B cell (primary cell): ENCODE measurements around the gene SLC34A2. TPM values are rescaled to one million over a fixed set of nuclear protein-coding genes. Genes with fewer than 3 reads are reported as not detected.
A peak's percentile ranks its signal among the peaks of the same experiment; 100 is the strongest.

Source experiments
- ATAC-seq: fragments of 200-7000 bp; cut with Tn5 transposase; one replicate; pipeline ENCODE4 v1.10.0; 2021; ENCODE audit warnings: low read depth, mild to moderate bottlenecking, moderate number of reproducible peaks, moderate library complexity
- CTCF ChIA-PET: fragments of 350-600 bp; sonication (Branson Sonifier 250); formaldehyde crosslinking; loops from one replicate; lab custom pipeline; 2021; ENCODE audit warnings: antibody characterized with exemption, inconsistent platforms; lab: Charles Lee
- POLR2A ChIA-PET: fragments of 350-600 bp; sonication (Branson Sonifier 250); formaldehyde crosslinking; loops from one replicate; lab custom pipeline; 2021; ENCODE audit warnings: antibody characterized with exemption; lab: Charles Lee
- DNase-seq: peaks from one replicate; pipeline ENCODE4 v3.0.0; 2013
- H2AFZ ChIP-seq: 2 replicates; pipeline ENCODE4 v1.6.1; 2012; ENCODE audit warnings: mild to moderate bottlenecking, low read depth, low read length; ENCODE audit not compliant: insufficient read depth, poor library complexity, severe bottlenecking
- H3K27ac ChIP-seq, 2 donors: 1 replicate in 1 of 2; 2 replicates in 1 of 2; pipeline ENCODE4 v1.5.1; 2012 to 2013; ENCODE audit warnings: low read length in 2 of 2, mild to moderate bottlenecking in 2 of 2, moderate library complexity in 1 of 2
- H3K27me3 ChIP-seq, 4 experiments: fragments of 200-600 bp in 1 of 4; sonication (generic) in 1 of 4; replicated peaks in 1 of 4; 1 replicate in 2 of 4; 2 replicates in 2 of 4; pipeline versions ENCODE4 v1.6.1 to v1.7.0; 2013 to 2016; ENCODE audit warnings: low read length in 3 of 4, mild to moderate bottlenecking in 2 of 4, mixed read lengths in 1 of 4, moderate library complexity in 1 of 4; ENCODE audit not compliant: insufficient read depth in 4 of 4, control insufficient read depth in 3 of 4; ENCODE audit errors: control extremely low read depth in 1 of 4
- H3K36me3 ChIP-seq, 2 experiments: replicated peaks in 1 of 2; 1 replicate in 1 of 2; 2 replicates in 1 of 2; pipeline versions ENCODE4 v1.6.1 to v1.7.1; 2013; ENCODE audit warnings: low read length in 1 of 2; ENCODE audit not compliant: insufficient read depth in 2 of 2, control insufficient read depth in 1 of 2; ENCODE audit errors: control extremely low read depth in 1 of 2, extremely low read depth in 1 of 2
- H3K4me1 ChIP-seq, 2 donors: fragments of 200-600 bp in 1 of 2; sonication (generic) in 1 of 2; 1 replicate in 1 of 2; 2 replicates in 1 of 2; pipeline versions ENCODE4 v1.5.1 to v1.6.1; 2013 to 2017; ENCODE audit warnings: low read length in 2 of 2; ENCODE audit not compliant: control insufficient read depth in 2 of 2, insufficient read depth in 2 of 2
- H3K4me2 ChIP-seq: replicated peaks from 2 replicates; pipeline ENCODE3; 2012; ENCODE audit warnings: mild to moderate bottlenecking, low read depth, low read length; ENCODE audit not compliant: poor library complexity, severe bottlenecking
- H3K4me3 ChIP-seq, 5 experiments: fragments of 200-600 bp in 1 of 5; sonication (generic) in 1 of 5; 1 replicate in 3 of 5; 2 replicates in 2 of 5; pipeline versions ENCODE4 v1.5.1 to v1.7.0; 2011 to 2016; ENCODE audit warnings: low read length in 4 of 5, mild to moderate bottlenecking in 4 of 5, low read depth in 2 of 5, control low read depth in 1 of 5, moderate library complexity in 1 of 5; ENCODE audit not compliant: insufficient read depth in 1 of 5; ENCODE audit errors: control extremely low read depth in 1 of 5, extremely low read depth in 1 of 5
- H3K79me2 ChIP-seq: fragments of 200-600 bp; sonication (generic); one replicate; pipeline ENCODE4 v1.6.0; 2016; ENCODE audit warnings: low read length; ENCODE audit not compliant: control insufficient read depth, insufficient read depth
- H3K9ac ChIP-seq: fragments of 200-600 bp; sonication (generic); 2 replicates; pipeline ENCODE4 v1.6.1; 2017; ENCODE audit warnings: mild to moderate bottlenecking, low read length, moderate library complexity
- H3K9me3 ChIP-seq, 3 donors: one replicate each; pipeline versions ENCODE4 v1.6.1 to v1.7.1; 2013; ENCODE audit warnings: low read length in 2 of 3; ENCODE audit not compliant: control insufficient read depth in 2 of 3, insufficient read depth in 1 of 3; ENCODE audit errors: control extremely low read depth in 1 of 3
- H4K20me1 ChIP-seq: 2 replicates; pipeline ENCODE4 v1.6.0; 2012; ENCODE audit warnings: mild to moderate bottlenecking, low read length; ENCODE audit not compliant: insufficient read depth, control insufficient read depth, poor library complexity, severe bottlenecking
- H3K27ac Mint-ChIP-seq: one replicate; pipeline ENCODE4 v1.8.0; 2021; ENCODE audit warnings: mixed read lengths
- H3K27me3 Mint-ChIP-seq: one replicate; pipeline ENCODE4 v1.8.0; 2021; ENCODE audit warnings: mixed read lengths
- H3K4me1 Mint-ChIP-seq: one replicate; pipeline ENCODE4 v1.8.0; 2021; ENCODE audit warnings: mixed read lengths
- H3K4me3 Mint-ChIP-seq: one replicate; pipeline ENCODE4 v1.8.0; 2021; ENCODE audit warnings: mixed read lengths
- H3K9me3 Mint-ChIP-seq: one replicate; pipeline ENCODE4 v1.8.0; 2022; ENCODE audit warnings: mixed read lengths; ENCODE audit not compliant: insufficient read depth
- EZH2 ChIP-seq: IDR thresholded peaks from 2 replicates; pipeline ENCODE4 v1.6.1; 2012; ENCODE audit warnings: borderline replicate concordance, low read depth, mild to moderate bottlenecking, moderate library complexity, low read length; ENCODE audit not compliant: insufficient read depth, poor library complexity, severe bottlenecking
- WGBS: methylation state at CpG from one replicate; pipeline ENCODE4 v1.1.5; 2013; ENCODE audit warnings: missing lambda C conversion rate; ENCODE audit not compliant: insufficient coverage; 5-methylcytosine and 5-hydroxymethylcytosine counted together
- intact Hi-C: fragments of 100-400 bp; cut with micrococcal nuclease; formaldehyde crosslinking; loops from one replicate; pipeline ENCODE4 v1.10.0; 2022
- polyA minus RNA-seq: library from RNA; depleted of rRNA, polyadenylated mRNA; stranded (reverse); fragments of >200 nt; gene quantifications from 2 replicates; pipeline ENCODE4 v1.2.3, GENCODE V29; 2012
- polyA plus RNA-seq: library from polyadenylated mRNA; depleted of rRNA; stranded (reverse); fragments of >200 nt; gene quantifications from 2 replicates; pipeline ENCODE4 v1.2.3, GENCODE V29; 2012
- total RNA-seq, 2 donors: library from RNA; stranded (reverse); fragments of 120-200 nt in 1 of 2; gene quantifications; 1 replicate in 1 of 2; 2 replicates in 1 of 2; pipeline versions ENCODE4 v1.2.3 to v1.2.4, GENCODE V29; 2013 to 2022
- TF ChIP-seq, protein P1 (sequence below): fragments of 200-600 bp; IDR thresholded peaks from one replicate; pipeline ENCODE4 v1.8.0; 2022; ENCODE audit warnings: antibody characterized with exemption, mild to moderate bottlenecking

SLC34A2 gene
- not detected in 2 replicates for total RNA-seq
- not detected for total RNA-seq (2013)
- not detected in 2 replicates for polyA plus RNA-seq
- not detected in 2 replicates for polyA minus RNA-seq

DNA sequence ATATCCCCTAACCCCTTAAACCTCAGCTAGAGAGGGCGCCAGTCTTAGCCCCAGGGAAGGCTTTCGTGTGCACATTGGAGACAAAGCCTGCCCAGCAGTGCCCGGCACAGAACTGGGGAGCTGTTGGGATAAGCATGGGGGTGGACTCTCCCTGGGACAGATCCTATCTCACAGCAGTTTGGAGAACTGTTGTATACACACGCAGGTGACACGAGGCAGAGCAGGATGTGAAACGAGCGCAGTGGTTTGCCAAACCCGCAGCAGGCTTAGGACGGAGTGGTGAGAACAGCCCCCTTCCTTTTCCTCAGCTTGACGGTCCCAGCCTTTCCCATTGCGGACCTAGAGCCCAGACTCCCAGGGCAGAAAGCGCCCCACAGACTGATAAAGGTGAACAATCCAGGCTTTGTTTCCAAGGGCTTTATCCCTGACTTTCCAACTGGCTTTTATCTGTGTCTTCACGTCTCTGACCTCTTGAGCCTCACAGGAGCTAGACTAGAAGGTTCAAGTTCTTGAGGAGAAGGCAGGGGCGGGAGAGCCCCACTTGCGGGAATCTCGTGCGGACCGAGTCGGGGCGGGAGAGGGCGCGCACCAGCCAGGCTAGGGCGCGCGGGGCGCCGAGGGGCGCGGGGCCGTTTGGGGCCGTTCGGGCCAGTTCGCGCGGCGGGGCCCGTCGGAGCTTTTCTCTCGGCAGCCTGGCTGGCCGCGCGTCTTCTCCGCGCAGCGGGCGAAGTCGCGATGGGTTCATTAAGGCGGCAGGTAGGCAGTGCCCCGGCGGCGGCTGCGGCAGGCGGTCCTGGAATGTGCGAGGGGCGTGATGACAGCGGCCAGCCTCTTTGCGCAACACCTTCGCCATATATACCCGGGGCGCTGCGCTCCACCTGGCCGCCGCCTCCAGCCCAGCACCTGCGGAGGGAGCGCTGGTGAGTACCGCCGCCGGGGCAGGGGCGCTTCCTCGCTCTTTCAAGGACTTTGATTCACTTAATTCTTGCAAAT, at the start of gene SLC34A2:
Gene SLC34A2 (plus strand): TSS at position 881 of the 993 bp plus-strand sequence. CDS start 6,650 bp downstream, outside the sequence.
- Histone ChIP-seq H3K27me3 (peaks cover 0 to 31% (median 1%) of the 10 kb centered on the region in 4 experiments), H3K36me3 (no peaks in the 10 kb centered on the region), H3K4me3 (no peak within 1 kb of the TSS), H3K79me2 (no peaks in the 10 kb centered on the region), H2AFZ (peak within 1 kb of the TSS; percentile 10), H3K27ac (no peak within 1 kb of the TSS), H3K9me3 (no peaks in the 10 kb centered on the region), H3K4me2 (peak within 1 kb of the TSS; percentile 15), H4K20me1 (no peaks in the 10 kb centered on the region), H3K4me1 (peaks cover 0 to 3% of the 10 kb centered on the region in 2 donors), H3K9ac (no peak within 1 kb of the TSS)
- ATAC-seq (no peak), DNase-seq (no peak)
- CTCF ChIA-PET: no interaction called here
- peaks cover 6% of the 10 kb centered on the region for H3K4me1 Mint-ChIP-seq
- H3K27me3 Mint-ChIP-seq: peaks cover 37% of the 10 kb centered on the region
- WGBS: 8% methylated on average over 68 of the region's 71 CpGs
- POLR2A ChIA-PET: no interaction called here
- H3K9me3 Mint-ChIP-seq: no peaks in the 10 kb centered on the region
- no peak for TF ChIP-seq EZH2
- TF ChIP-seq, protein P1, sequence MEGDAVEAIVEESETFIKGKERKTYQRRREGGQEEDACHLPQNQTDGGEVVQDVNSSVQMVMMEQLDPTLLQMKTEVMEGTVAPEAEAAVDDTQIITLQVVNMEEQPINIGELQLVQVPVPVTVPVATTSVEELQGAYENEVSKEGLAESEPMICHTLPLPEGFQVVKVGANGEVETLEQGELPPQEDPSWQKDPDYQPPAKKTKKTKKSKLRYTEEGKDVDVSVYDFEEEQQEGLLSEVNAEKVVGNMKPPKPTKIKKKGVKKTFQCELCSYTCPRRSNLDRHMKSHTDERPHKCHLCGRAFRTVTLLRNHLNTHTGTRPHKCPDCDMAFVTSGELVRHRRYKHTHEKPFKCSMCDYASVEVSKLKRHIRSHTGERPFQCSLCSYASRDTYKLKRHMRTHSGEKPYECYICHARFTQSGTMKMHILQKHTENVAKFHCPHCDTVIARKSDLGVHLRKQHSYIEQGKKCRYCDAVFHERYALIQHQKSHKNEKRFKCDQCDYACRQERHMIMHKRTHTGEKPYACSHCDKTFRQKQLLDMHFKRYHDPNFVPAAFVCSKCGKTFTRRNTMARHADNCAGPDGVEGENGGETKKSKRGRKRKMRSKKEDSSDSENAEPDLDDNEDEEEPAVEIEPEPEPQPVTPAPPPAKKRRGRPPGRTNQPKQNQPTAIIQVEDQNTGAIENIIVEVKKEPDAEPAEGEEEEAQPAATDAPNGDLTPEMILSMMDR: no peak
- H3K27ac Mint-ChIP-seq: no peak within 1 kb of the TSS
- intact Hi-C loops: no loop called here
- peak within 1 kb of the TSS; percentile 26 for H3K4me3 Mint-ChIP-seq

DNA sequence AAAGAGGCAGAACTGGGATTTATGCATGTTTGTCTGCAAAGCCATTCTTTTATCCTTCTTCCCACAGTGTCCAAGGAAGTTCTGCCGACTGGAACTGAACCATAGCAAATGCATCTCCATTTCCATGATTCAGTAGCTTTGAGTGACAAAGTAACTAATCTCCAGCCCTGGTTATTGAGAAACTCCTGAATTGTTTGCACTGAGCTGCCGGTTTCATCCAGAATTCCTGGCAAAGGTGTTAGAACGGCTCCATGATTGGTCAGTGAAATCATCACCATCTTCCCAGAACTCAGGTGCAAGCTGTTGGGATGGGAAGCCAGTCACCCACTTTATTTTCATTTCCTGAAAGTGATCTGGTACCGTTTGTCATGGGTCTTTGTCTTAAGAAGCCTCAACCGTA, 47.0 kb upstream of the SLC34A2 start:
- H3K4me2 ChIP-seq: no peak overlapping the region
- TF ChIP-seq, protein P1: no peak
- no peak for TF ChIP-seq EZH2
- no peaks in the 10 kb centered on the region for H4K20me1 ChIP-seq
- no peak overlapping the region for H3K4me3 Mint-ChIP-seq
- H3K27ac ChIP-seq: no peak overlapping the region
- H3K9ac ChIP-seq: no peak overlapping the region
- ChIA-PET POLR2A (no interaction called here), CTCF (no interaction called here)
- no peaks in the 10 kb centered on the region for H3K9me3 Mint-ChIP-seq
- no peak for DNase-seq
- H3K4me1 Mint-ChIP-seq: no peaks in the 10 kb centered on the region
- WGBS: 89% methylated on average over 4 of the region's 5 CpGs
- H3K27me3 ChIP-seq: no peaks in the 10 kb centered on the region
- no peak overlapping the region for H2AFZ ChIP-seq
- H3K27ac Mint-ChIP-seq: no peak overlapping the region
- no peaks in the 10 kb centered on the region for H3K79me2 ChIP-seq
- no peaks in the 10 kb centered on the region for H3K4me1 ChIP-seq
- H3K4me3 ChIP-seq: no peak overlapping the region
- intact Hi-C loops: no loop called here
- H3K36me3 ChIP-seq: no peaks in the 10 kb centered on the region
- H3K9me3 ChIP-seq: peaks cover 0 to 4% (median 0%) of the 10 kb centered on the region in 3 donors
- H3K27me3 Mint-ChIP-seq: peaks cover 4% of the 10 kb centered on the region
- no peak for ATAC-seq
